WTC11 (cell line): ENCODE measurements around the gene ZNF335.

Experiments
- SOX15 ChIP-seq: fragments of 250-450 bp; sonication (Bioruptor Pico); IDR thresholded peaks from 2 replicates; pipeline ENCODE4 v1.9.0; 2021; ENCODE audit warnings: mild to moderate bottlenecking
- TF ChIP-seq, protein P1 (sequence below): sonication (generic); formaldehyde crosslinking; IDR thresholded peaks from 2 replicates; pipeline ENCODE4 v1.8.0; 2022; ENCODE audit warnings: mild to moderate bottlenecking, missing genetic modification reagents

- TF ChIP-seq, protein P1, sequence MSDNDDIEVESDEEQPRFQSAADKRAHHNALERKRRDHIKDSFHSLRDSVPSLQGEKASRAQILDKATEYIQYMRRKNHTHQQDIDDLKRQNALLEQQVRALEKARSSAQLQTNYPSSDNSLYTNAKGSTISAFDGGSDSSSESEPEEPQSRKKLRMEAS (CRISPR knock-in tag) = no peak
- no peak for TF ChIP-seq SOX15
Measured at GRCh38 chr20:46001498-46001897, 29.5 kb upstream of the ZNF335 start.
